Fibroblast of peridontal ligament (primary cell): ENCODE data around the gene LUZP2.

Experiments
- DNase-seq: peaks from one replicate; pipeline ENCODE4 v3.0.0-alpha.2; 2010; ENCODE audit errors: extremely low read depth

The LUZP2 gene

DNA sequence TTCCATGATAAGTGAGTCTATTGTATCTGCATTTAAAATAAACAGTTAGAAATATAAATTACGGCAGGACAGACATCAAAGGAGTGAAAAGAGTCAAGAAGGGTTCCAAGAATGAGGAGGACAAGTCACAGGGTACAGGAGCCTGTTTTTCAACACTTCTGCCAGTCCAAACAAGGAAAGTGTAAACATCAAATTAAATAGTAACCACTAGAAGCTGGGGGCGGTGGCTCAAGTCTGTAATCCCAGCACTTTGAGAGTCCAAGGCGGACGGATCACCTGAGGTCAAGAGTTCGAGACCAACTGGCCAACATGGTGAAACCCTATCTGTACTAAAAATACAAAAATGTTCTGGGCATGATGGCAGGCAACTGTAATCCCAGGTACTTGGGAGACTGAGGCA is 219.6 kb downstream of the LUZP2 start:
- no peak for DNase-seq

- DNase-seq, result no peak
Observed at GRCh38 chr11:24723231-24723630, 226.4 kb downstream of the LUZP2 start.

GRCh38 chr11:24731554-24731953 is 234.7 kb downstream of the LUZP2 start:
- no peak for DNase-seq

GRCh38 chr11:24734742-24735237 is 237.9 kb downstream of the LUZP2 start:
- DNase-seq, result no peak

DNA sequence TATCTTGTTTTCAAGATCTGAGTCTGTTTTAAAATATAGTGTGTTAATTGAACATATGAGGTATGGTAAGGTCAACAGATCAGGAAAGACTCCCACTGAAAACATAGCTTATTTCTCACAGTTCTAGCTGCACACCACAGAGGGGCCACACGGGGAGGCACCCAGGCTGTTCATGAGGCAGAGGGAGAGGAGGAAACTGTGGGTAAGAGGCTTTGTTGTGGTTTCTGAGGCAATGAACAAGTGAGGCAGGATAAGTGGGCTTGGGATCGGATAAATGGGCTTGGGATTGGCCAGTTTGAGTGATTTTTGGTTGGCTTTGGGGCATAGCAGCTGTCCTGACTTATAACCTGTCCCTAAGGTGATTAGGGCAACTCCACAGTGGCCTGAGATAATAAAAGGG is 242.1 kb downstream of the LUZP2 start:
- DNase-seq, result no peak

- no peak for DNase-seq
Observed at GRCh38 chr11:24739637-24740036, 242.8 kb downstream of the LUZP2 start.

DNA sequence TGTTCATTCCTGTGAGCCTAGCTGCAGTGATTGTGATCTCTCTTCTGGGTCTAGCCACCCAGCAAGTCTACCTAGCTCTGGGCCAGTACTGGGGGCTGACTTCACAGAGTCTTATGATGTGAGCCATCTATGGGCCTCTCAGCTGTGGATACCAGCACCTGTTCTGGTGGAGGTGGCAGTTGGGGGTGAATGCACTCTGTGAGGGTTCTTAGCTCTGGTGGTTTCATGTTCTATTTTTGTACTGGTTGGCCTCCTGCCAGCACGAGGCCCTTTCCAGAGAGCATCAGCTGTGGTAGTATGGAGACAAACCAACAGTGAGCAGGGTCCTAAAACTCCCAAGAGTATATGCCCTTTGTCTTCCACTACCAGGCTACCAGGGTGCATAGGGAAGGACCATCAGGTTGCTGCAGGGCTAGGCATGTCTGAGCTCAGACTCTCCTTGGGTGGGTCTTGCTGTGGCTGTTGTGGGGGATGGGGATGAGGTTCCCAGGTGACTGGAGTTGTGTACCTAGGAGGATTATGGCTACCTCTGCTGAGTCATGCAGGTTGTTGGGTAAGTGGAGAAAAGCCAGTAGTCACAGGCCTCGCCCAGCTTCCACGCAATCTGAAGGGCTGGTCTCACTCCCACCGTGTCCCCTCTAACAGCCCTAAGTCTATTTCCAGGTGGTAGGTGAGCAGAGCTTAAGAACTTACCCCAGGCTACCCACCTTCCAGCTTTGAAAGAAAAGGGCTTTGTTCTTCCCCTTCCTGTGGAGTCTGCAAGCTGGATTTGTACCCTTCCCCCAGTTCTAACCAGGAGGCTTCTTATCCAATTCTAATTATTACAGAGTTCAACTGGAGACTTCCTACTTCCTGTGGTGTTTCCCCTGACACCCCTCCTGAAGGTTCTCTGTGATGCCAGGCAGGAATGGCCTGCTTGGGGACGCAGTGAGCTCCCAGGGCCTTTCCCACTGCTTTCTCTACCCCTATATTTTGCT is 250.7 kb downstream of the LUZP2 start:
- no peak for DNase-seq

- DNase-seq, result no peak
Observed at GRCh38 chr11:24748261-24748660, 251.4 kb downstream of the LUZP2 start.

GRCh38 chr11:24754406-24754805 is 257.6 kb downstream of the LUZP2 start:
- no peak for DNase-seq

DNA sequence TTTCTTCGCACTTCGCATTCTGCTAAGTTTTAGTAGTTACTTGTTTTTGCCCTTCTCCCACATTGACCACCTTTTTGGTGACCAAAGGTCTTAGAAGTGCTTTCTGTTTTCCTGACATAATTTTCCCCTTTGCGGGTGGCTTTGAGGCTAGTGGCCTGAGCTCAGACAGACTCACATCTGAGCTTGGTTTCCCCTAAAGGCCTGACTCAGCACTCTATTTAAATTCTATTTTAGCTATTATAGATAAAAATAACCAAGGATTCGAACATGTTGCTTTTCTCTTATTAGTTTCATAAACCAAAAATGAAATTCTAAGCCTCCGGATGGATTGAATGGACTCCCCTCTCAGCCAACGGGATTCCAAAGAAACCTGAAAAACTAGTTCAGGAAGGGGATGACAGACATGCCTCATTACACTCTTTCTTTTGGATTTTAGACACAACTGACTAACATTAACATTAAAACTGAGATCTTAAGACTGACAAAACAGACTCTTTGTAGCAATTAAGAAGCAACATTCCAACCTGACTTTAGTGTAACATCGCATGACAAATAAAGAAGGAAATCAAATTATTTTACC is 258.5 kb downstream of the LUZP2 start:
- DNase-seq, result no peak

DNA sequence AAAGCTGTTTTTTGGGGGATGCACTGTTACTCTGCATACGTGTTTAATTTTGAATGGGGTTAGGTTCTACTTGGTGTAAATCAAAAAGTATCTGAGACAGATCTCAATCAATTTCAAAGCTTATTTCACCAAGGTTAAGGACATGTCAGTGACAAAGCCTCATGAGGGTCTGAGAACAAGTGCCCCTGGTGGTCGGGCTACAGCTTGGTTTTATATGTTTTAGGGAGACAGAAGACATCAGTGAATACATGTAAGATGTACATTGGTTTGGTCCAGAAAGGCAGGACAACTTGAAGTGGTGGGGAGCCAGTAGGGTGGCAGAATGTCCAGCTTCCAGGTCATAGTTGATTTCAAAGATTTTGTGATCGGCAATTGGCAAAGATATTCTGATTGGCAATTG is 262.9 kb downstream of the LUZP2 start:
- DNase-seq, result no peak

DNA sequence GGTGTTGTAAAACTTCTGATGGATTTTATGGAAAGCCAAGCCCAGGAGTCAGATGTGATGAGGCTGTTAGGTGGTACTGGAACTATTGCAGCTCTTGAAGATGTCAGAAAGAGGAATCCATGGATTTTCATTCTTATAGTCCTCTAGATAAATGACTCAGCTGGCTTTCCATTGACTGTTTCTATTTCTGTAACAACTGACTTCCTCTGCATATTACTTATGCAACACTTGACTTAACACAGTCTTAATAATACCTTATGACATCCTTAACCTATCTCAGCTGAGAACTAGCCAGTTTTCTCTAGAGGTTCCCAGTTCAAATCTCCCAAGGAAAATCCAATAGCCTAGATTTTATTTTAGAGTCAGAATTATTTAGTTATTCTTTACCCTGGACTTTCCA is 263.8 kb downstream of the LUZP2 start:
- DNase-seq, result no peak

DNA sequence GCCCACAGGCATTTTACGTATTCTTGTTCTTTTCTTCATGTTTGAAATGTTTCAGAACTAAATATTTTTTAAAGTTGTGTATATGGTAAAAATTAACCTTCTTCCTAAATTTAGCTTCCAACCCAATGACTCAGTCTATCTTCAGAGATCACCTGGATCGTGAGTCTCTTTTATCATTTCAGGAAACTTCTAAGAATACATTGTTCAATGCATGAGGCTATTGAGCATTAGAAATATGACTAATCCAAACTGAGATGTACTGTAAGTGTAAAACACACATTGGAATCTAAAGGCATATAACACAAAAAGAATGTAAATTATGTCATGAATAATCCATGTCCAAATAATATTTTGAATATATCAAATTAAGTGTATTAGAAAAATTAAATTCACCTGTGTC is 265.2 kb downstream of the LUZP2 start:
- DNase-seq, result no peak

DNA sequence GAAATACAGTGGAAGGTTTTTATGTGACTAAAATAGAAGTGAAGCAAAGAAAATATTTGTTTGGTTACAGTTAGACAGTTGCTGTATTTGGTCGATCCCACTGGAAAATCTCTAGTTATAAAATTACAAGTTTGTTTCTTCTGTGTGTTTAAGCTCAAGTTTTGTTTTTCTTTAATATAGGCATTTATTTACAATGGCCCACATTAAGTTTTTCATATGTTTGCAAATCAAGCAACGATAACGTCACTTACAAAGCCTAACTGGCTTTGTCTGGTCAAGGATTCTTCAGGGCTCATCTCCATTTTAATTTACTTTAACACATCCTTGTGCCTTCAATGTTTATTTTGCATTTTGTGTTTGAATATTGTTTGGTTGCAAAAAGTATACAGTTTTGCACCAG is 270.6 kb downstream of the LUZP2 start:
- DNase-seq, result no peak

GRCh38 chr11:24773322-24773721 is 276.5 kb downstream of the LUZP2 start:
- DNase-seq, result no peak

GRCh38 chr11:24779791-24780190 is 282.9 kb downstream of the LUZP2 start:
- DNase-seq, result no peak

GRCh38 chr11:24781288-24781687 is 284.4 kb downstream of the LUZP2 start:
- no peak for DNase-seq

- DNase-seq, result no peak
Observed at GRCh38 chr11:24793479-24793878, 296.6 kb downstream of the LUZP2 start.

- no peak for DNase-seq
Observed at GRCh38 chr11:24794064-24794463, 297.2 kb downstream of the LUZP2 start.

DNA sequence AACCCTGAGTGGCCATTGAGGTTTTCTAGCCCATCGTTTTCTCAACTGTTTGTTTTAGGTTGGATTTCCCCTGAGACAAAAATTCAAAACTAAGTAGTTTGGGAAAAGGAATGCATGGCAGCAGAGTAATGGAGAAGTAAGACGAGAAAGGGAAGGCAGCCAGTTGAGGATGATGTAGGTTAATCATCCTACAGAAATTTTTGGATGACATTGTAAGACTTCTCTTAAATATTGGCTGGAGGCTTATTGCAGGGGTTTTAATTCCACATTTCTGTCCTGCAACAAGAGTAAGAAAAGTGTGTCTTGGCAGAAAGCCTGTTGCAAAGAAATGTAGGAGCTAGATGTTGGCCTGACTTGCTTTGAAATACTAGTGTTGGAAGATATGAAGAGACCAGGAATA is 308.8 kb downstream of the LUZP2 start:
- no peak for DNase-seq

DNA sequence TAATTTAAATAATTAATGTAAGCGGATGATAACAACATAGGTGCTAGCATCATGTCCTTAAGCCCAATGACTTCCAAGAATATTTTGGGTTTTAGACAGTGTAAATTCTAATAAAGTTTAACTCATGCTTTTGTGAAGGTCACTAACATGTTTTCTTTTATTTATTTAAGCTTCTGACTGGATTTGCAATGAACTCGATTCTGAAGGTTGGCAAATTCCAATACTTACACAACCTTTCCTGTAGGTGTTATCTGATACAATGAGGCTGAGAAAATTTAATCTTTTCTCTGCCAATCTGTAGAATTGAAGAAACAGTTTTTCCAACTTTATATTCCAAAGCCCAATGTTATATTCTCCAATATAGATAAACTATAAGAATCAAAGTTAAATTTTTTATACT is 311.3 kb downstream of the LUZP2 start:
- no peak for DNase-seq

DNA sequence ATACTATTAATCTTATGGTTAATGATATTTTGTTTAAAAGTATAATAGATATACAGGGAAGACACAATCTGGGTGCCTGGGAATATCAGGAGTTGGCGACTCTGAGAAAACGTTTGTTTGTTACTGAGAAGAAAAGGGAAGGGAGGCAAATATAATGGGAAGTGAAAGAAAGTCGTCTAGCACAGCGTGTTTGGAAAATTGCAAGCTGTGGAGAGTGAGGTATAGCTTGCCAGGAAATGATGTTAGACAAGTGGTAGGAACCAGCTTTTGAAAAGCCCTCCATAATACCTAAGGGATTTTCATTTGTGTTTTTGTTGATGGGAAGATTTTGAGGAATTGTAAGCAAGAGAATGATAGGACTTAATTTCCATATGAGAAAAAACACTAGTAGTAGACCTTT is 322.2 kb downstream of the LUZP2 start:
- no peak for DNase-seq

- DNase-seq, result no peak
Observed at GRCh38 chr11:24819863-24820434, 323.1 kb downstream of the LUZP2 start.
